HL-60 (cell line): ENCODE data around the gene ADGRE1.
A peak's percentile ranks its signal among the peaks of the same experiment; 100 is the strongest.

Source experiments
- DNase-seq, 2 experiments: peaks; one replicate each; pipeline ENCODE4 v3.0.0-alpha.2; 2010 to 2020; ENCODE audit warnings: low read depth in 1 of 2, low spot score in 1 of 2
- H3K27ac ChIP-seq: fragments of 250-450 bp; sonication (Bioruptor Pico); replicated peaks from 2 replicates; pipeline ENCODE4 v1.5.1; 2020; ENCODE audit warnings: mild to moderate bottlenecking, moderate library complexity
- H3K27me3 ChIP-seq: fragments of 250-450 bp; sonication (Bioruptor Pico); 2 replicates; pipeline ENCODE4 v1.5.1; 2021; ENCODE audit warnings: mild to moderate bottlenecking, moderate library complexity; ENCODE audit not compliant: insufficient read depth, poor library complexity, severe bottlenecking
- H3K4me3 ChIP-seq: replicated peaks from 2 replicates; pipeline ENCODE4 v1.5.1; 2011; ENCODE audit warnings: mild to moderate bottlenecking, control low read depth, low read length; ENCODE audit not compliant: insufficient read depth
- CTCF ChIP-seq: IDR thresholded peaks from one replicate; pipeline ENCODE4 v1.5.1; 2011; ENCODE audit warnings: low read length, control low read depth, inconsistent platforms; ENCODE audit not compliant: insufficient read depth
- GABPA ChIP-seq: IDR thresholded peaks from 2 replicates; pipeline ENCODE4 v1.6.1; 2012; ENCODE audit warnings: low read depth
- POLR2AphosphoS5 ChIP-seq: IDR thresholded peaks from 2 replicates; pipeline ENCODE4 v1.6.1; 2012; ENCODE audit warnings: low read depth
- SPI1 ChIP-seq: IDR thresholded peaks from 2 replicates; pipeline ENCODE4 v1.6.1; 2012; ENCODE audit warnings: low read depth, mild to moderate bottlenecking, borderline replicate concordance
- TF ChIP-seq, protein P1 (sequence below): IDR thresholded peaks from 2 replicates; pipeline ENCODE4 v1.6.1; 2012; ENCODE audit warnings: low read depth; ENCODE audit not compliant: insufficient replicate concordance

Gene ADGRE1

GRCh38 chr19:6886277-6886897 is 992 bp upstream of the ADGRE1 start:
- no peak overlapping the region for H3K4me3 ChIP-seq
- DNase-seq = peak in 1 of 2 experiments; percentile 24
- H3K27ac ChIP-seq = no peak overlapping the region
- TF ChIP-seq CTCF = no peak
- TF ChIP-seq, protein P1, sequence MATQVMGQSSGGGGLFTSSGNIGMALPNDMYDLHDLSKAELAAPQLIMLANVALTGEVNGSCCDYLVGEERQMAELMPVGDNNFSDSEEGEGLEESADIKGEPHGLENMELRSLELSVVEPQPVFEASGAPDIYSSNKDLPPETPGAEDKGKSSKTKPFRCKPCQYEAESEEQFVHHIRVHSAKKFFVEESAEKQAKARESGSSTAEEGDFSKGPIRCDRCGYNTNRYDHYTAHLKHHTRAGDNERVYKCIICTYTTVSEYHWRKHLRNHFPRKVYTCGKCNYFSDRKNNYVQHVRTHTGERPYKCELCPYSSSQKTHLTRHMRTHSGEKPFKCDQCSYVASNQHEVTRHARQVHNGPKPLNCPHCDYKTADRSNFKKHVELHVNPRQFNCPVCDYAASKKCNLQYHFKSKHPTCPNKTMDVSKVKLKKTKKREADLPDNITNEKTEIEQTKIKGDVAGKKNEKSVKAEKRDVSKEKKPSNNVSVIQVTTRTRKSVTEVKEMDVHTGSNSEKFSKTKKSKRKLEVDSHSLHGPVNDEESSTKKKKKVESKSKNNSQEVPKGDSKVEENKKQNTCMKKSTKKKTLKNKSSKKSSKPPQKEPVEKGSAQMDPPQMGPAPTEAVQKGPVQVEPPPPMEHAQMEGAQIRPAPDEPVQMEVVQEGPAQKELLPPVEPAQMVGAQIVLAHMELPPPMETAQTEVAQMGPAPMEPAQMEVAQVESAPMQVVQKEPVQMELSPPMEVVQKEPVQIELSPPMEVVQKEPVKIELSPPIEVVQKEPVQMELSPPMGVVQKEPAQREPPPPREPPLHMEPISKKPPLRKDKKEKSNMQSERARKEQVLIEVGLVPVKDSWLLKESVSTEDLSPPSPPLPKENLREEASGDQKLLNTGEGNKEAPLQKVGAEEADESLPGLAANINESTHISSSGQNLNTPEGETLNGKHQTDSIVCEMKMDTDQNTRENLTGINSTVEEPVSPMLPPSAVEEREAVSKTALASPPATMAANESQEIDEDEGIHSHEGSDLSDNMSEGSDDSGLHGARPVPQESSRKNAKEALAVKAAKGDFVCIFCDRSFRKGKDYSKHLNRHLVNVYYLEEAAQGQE = no peak
- TF ChIP-seq GABPA = no peak
- no peak for TF ChIP-seq SPI1
- no peak for TF ChIP-seq POLR2AphosphoS5
- no peaks in the 10 kb centered on the region for H3K27me3 ChIP-seq

GRCh38 chr19:6888967-6889366 is 1.6 kb downstream of the ADGRE1 start:
- Histone ChIP-seq H3K27ac (no peak overlapping the region), H3K4me3 (no peak overlapping the region), H3K27me3 (no peaks in the 10 kb centered on the region)
- TF ChIP-seq CTCF = no peak
- no peak for TF ChIP-seq POLR2AphosphoS5
- TF ChIP-seq GABPA = no peak
- no peak for TF ChIP-seq SPI1
- TF ChIP-seq, protein P1 = no peak
- no peak for DNase-seq

DNA sequence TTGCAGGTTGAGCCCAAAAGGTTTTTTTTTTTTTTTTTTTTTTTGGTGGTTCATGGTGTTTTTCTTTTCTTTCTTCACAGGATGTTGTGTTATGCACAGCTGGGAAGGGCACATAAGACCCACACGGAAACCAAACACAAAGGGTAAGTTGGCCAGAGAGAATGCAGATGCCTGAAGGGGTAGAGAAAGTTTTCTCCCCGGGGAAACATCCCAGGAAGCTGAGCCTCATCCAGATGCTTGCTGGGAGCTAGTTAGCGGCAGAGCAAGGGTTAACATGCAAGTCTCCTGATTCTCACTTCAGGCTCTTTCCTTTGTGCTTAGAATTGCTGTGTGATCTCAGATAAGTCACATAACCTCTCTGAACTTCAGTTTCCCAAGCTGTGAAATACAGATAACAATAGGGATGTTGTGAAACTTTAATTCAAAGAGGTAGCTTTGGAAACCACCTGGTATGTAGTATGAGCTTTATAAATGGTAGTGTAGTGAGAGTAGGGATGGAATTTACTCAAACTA is 3.1 kb downstream of the ADGRE1 start:
- Histone ChIP-seq H3K27me3 (no peaks in the 10 kb centered on the region), H3K27ac (peak overlapping the region; percentile 69), H3K4me3 (no peak overlapping the region)
- TF ChIP-seq SPI1 (no peak), POLR2AphosphoS5 (no peak), CTCF (no peak)
- no peak for DNase-seq

- H3K27me3 ChIP-seq = no peaks in the 10 kb centered on the region
- TF ChIP-seq CTCF = no peak
- TF ChIP-seq, protein P1 = no peak
- TF ChIP-seq GABPA = no peak
- no peak for TF ChIP-seq POLR2AphosphoS5
- no peak for TF ChIP-seq SPI1
- H3K4me3 ChIP-seq = no peak overlapping the region
- DNase-seq = no peak
- H3K27ac ChIP-seq = peak overlapping the region; percentile 69
Observed at GRCh38 chr19:6890938-6891337, 3.6 kb downstream of the ADGRE1 start.
